GM12878 (cell line): ENCODE results near the gene PRKCE. TPM values are rescaled to one million over a fixed set of nuclear protein-coding genes. Genes with fewer than 3 reads are reported as not detected.

Source experiments
- ATAC-seq: fragments of 200-7000 bp; cut with Tn5 transposase; 3 replicates; pipeline ENCODE4 v1.9.1; 2020; ENCODE audit warnings: mild to moderate bottlenecking, moderate library complexity
- BruUV-seq: library from RNA; stranded (reverse); fragments of 400-500 nt; replicated peaks from 2 replicates; lab custom pipeline; 2021; lab: Mats Ljungman, UMichigan
- CTCF ChIA-PET: fragments of 300-600 bp; sonication (Branson Sonifier 250); formaldehyde crosslinking; extraction: SDS; loops from one replicate; lab custom pipeline; 2021; ENCODE audit warnings: inconsistent platforms; lab: Yijun Ruan, JAX
- POLR2A ChIA-PET: fragments of 350-600 bp; formaldehyde crosslinking; extraction: SDS; loops from one replicate; lab custom pipeline; 2021; ENCODE audit warnings: inconsistent platforms; lab: Charles Lee
- RAD21 ChIA-PET: fragments of 300-600 bp; sonication (Branson Sonifier 250); formaldehyde crosslinking; loops from one replicate; lab custom pipeline; 2023; ENCODE audit warnings: antibody characterized with exemption; ENCODE audit not compliant: unreplicated experiment; lab: Charles Lee
- SMC1A ChIA-PET: fragments of 300-600 bp; sonication (Branson Sonifier 250); formaldehyde crosslinking; loops from one replicate; lab custom pipeline; 2023; ENCODE audit not compliant: unreplicated experiment, uncharacterized antibody; lab: Charles Lee
- DNase-seq: peaks from one replicate; pipeline ENCODE4 v3.0.0-alpha.2; 2011; ENCODE audit warnings: low read depth, low spot score
- FAIRE-seq: peaks from 3 replicates; lab custom pipeline; 2011; peaks lifted over from hg19 to GRCh38; lab: Jason Lieb, UNC
- H2AFZ ChIP-seq: 2 replicates; pipeline ENCODE4 v1.6.0; 2011; ENCODE audit warnings: low read depth, low read length, control low read depth; ENCODE audit not compliant: control insufficient read depth
- H3K27ac ChIP-seq: 2 replicates; pipeline ENCODE4 v1.5.1; 2011; ENCODE audit warnings: control low read depth; ENCODE audit not compliant: control insufficient read depth, insufficient read depth
- H3K27me3 ChIP-seq, 2 experiments: replicated peaks in 1 of 2; 2 replicates each; pipeline versions ENCODE4 v1.6.0 to v1.6.1; 2011; ENCODE audit warnings: low read length in 1 of 2; ENCODE audit not compliant: control insufficient read depth in 2 of 2, insufficient read depth in 2 of 2
- H3K36me3 ChIP-seq, 2 experiments: 2 replicates each; pipeline ENCODE4 v1.5.1; 2011; ENCODE audit warnings: low read length in 1 of 2; ENCODE audit not compliant: control insufficient read depth in 2 of 2, insufficient read depth in 2 of 2
- H3K4me1 ChIP-seq: 2 replicates; pipeline ENCODE4 v1.6.1; 2011; ENCODE audit warnings: mild to moderate bottlenecking, low read length, moderate library complexity, mixed read lengths; ENCODE audit not compliant: control insufficient read depth, insufficient read depth
- H3K4me2 ChIP-seq: 2 replicates; pipeline ENCODE4 v1.6.0; 2011; ENCODE audit warnings: control low read depth; ENCODE audit not compliant: control insufficient read depth, insufficient read depth
- H3K4me3 ChIP-seq: fragments of 200-600 bp; sonication (generic); 2 replicates; pipeline ENCODE4 v1.5.1; 2016
- H3K79me2 ChIP-seq: 2 replicates; pipeline ENCODE4 v1.6.0; 2011; ENCODE audit warnings: low read length; ENCODE audit not compliant: control insufficient read depth, insufficient read depth
- H3K9ac ChIP-seq: 2 replicates; pipeline ENCODE4 v1.8.0; 2011; ENCODE audit warnings: low read length, control low read depth, mixed read lengths; ENCODE audit not compliant: control insufficient read depth, insufficient read depth
- H3K9me3 ChIP-seq: replicated peaks from 3 replicates; pipeline ENCODE4 v1.5.1; 2011; ENCODE audit warnings: mild to moderate bottlenecking, low read length; ENCODE audit not compliant: control insufficient read depth, insufficient read depth
- H4K20me1 ChIP-seq: 2 replicates; pipeline ENCODE4 v1.6.0; 2011; ENCODE audit not compliant: control insufficient read depth, insufficient read depth
- MYB ChIP-seq: fragments of 150-350 bp; IDR thresholded peaks from 2 replicates; pipeline ENCODE4 v1.6.1; 2014; ENCODE audit warnings: mild to moderate bottlenecking, low read depth, low read length, borderline replicate concordance
- RFX5 ChIP-seq: IDR thresholded peaks from 2 replicates; pipeline ENCODE4 v1.6.1; 2011; ENCODE audit warnings: low read depth, low read length, improper control_type of control experiment
- SP1 ChIP-seq: IDR thresholded peaks from one replicate; pipeline ENCODE4 v1.6.1; 2011; ENCODE audit warnings: low read depth, low read length
- ZBED1 ChIP-seq: IDR thresholded peaks from 2 replicates; pipeline ENCODE4 v1.6.1; 2016; ENCODE audit warnings: borderline replicate concordance
- ZNF384 ChIP-seq: IDR thresholded peaks from 2 replicates; pipeline ENCODE4 v1.6.1; 2012; ENCODE audit warnings: low read depth, mild to moderate bottlenecking, low read length, improper control_type of control experiment, borderline replicate concordance
- WGBS: methylation state at CpG from one replicate; pipeline ENCODE4 v1.1.6; 2016; ENCODE audit warnings: low lambda C conversion rate; ENCODE audit not compliant: insufficient replicate concordance, insufficient coverage; ENCODE audit errors: missing lambda C conversion rate; 5-methylcytosine and 5-hydroxymethylcytosine counted together
- in situ Hi-C: fragments of 300-500 bp; cut with MboI; formaldehyde crosslinking; loops from 9 replicates; pipeline ENCODE4 v1.14.3; 2018; ENCODE audit warnings: mixed read lengths
- intact Hi-C: fragments of 100-400 bp; cut with micrococcal nuclease; formaldehyde crosslinking; loops from one replicate; pipeline ENCODE4 v1.14.2; 2022; ENCODE audit not compliant: unreplicated experiment
- polyA plus RNA-seq, 11 experiments: library from polyadenylated mRNA; depleted of rRNA in 4 of 11; unstranded in 6 of 11; stranded (reverse) in 5 of 11; fragments of >200 nt; fragmentation: Nextera tagmentation in 4 of 11; fragmentation: Illumina TruSeq in 1 of 11; extraction: Ambion mirVana in 4 of 11; extraction: Trizol in 1 of 11; gene quantifications; 1 replicate in 1 of 11; 2 replicates in 10 of 11; pipeline versions ENCODE4 v1.2.1 to v1.2.3, GENCODE V29; 2011 to 2016; ENCODE audit warnings: inconsistent platforms in 2 of 11, missing spikeins in 2 of 11, low read depth in 1 of 11
- total RNA-seq, 4 experiments: library from RNA; depleted of rRNA in 3 of 4; stranded (reverse); fragments of >200 nt in 3 of 4; fragmentation: Illumina TruSeq in 1 of 4; extraction: Trizol in 1 of 4; gene quantifications; 2 replicates each; pipeline versions ENCODE4 v1.2.1 to v1.2.3, GENCODE V29; 2013 to 2021
- TF ChIP-seq, protein P1 (sequence below): fragments of 150-350 bp; IDR thresholded peaks from 2 replicates; pipeline ENCODE4 v1.6.1; 2016; ENCODE audit warnings: low read depth, low read length

PRKCE gene
- total and polyA plus RNA-seq, 10 of the 15 experiments (the other 5 are each of a cell fraction or from before 2014, with no cell fraction given), result 2.6 to 28.2 (median 11.3) TPM

DNA sequence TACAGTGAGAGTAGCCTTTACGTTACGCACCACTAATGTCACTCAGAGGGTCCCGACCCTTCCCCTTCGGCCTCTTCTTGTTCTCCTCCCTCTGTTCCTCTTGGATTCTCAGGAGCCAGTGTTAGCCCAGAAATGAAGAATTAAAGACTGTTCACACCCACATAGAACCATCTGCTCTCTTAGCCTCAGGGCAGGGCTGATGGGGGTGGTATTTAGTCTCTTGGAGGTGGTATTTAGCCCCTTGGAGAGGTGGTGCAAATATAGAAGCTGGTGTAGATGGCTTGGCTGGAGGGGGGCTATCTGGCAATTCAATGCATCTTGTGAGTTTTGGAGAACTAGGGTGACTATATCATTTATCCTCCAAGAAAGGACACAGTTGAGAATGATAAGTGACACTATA lies 286.5 kb downstream of the PRKCE start:
- no peaks in the 10 kb centered on the region for H3K27me3 ChIP-seq
- H3K9ac ChIP-seq, result no peak overlapping the region
- H3K36me3 ChIP-seq, result no peaks in the 10 kb centered on the region
- no peaks in the 10 kb centered on the region for H4K20me1 ChIP-seq
- H3K4me3 ChIP-seq, result no peak overlapping the region
- ChIA-PET RAD21 (interaction anchor here (0.9 to 4.1 kb wide), 5 partner anchors 151 to 295 kb away, joined by 3 to 39 read pairs (median 8); no protein-coding TSS in a partner anchor), POLR2A (interaction anchor here (0.6 kb wide), 2 partner anchors 20 to 231 kb away, joined by 3 read pairs; no protein-coding TSS in a partner anchor), CTCF (interaction anchor here (0.6 to 5.5 kb wide), 9 partner anchors 17 to 455 kb away, joined by 3 to 66 read pairs (median 19); no protein-coding TSS in a partner anchor), SMC1A (interaction anchor here (0.8 to 6.0 kb wide), 8 partner anchors 16 to 296 kb away, joined by 3 to 68 read pairs (median 24); no protein-coding TSS in a partner anchor)
- no peak overlapping the region for H3K4me2 ChIP-seq
- intact Hi-C loops, result loop anchor here (2.0 kb wide), 3 partner anchors 49 to 209 kb away; no protein-coding TSS in a partner anchor
- FAIRE-seq, result no peak
- 53% methylated on average over 4 of the region's 4 CpGs for WGBS
- DNase-seq, result no peak
- no peak overlapping the region for H2AFZ ChIP-seq
- no peaks in the 10 kb centered on the region for H3K79me2 ChIP-seq
- H3K27ac ChIP-seq, result no peak overlapping the region
- in situ Hi-C loops, result loop anchor here (5.0 to 25.0 kb wide), 2 partner anchors 291 to 951 kb away; no protein-coding TSS in a partner anchor
- TF ChIP-seq, protein P1, sequence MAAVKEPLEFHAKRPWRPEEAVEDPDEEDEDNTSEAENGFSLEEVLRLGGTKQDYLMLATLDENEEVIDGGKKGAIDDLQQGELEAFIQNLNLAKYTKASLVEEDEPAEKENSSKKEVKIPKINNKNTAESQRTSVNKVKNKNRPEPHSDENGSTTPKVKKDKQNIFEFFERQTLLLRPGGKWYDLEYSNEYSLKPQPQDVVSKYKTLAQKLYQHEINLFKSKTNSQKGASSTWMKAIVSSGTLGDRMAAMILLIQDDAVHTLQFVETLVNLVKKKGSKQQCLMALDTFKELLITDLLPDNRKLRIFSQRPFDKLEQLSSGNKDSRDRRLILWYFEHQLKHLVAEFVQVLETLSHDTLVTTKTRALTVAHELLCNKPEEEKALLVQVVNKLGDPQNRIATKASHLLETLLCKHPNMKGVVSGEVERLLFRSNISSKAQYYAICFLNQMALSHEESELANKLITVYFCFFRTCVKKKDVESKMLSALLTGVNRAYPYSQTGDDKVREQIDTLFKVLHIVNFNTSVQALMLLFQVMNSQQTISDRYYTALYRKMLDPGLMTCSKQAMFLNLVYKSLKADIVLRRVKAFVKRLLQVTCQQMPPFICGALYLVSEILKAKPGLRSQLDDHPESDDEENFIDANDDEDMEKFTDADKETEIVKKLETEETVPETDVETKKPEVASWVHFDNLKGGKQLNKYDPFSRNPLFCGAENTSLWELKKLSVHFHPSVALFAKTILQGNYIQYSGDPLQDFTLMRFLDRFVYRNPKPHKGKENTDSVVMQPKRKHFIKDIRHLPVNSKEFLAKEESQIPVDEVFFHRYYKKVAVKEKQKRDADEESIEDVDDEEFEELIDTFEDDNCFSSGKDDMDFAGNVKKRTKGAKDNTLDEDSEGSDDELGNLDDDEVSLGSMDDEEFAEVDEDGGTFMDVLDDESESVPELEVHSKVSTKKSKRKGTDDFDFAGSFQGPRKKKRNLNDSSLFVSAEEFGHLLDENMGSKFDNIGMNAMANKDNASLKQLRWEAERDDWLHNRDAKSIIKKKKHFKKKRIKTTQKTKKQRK, result no peak
- no peak for TF ChIP-seq MYB
- no peak for TF ChIP-seq ZBED1
- TF ChIP-seq RFX5, result no peak
- TF ChIP-seq SP1, result no peak
- TF ChIP-seq ZNF384, result no peak
- no peak for ATAC-seq
- BruUV-seq, result no TSS peak
- H3K9me3 ChIP-seq, result no peaks in the 10 kb centered on the region
- peaks cover 7% of the 10 kb centered on the region for H3K4me1 ChIP-seq
